GM12864 (cell line): Measurements from ENCODE around the gene PIP5KL1.
A peak's percentile ranks its signal among the peaks of the same experiment; 100 is the strongest.

ENCODE experiments used
- DNase-seq: peaks from one replicate; pipeline ENCODE4 v3.0.0-alpha.2; 2011; ENCODE audit warnings: low read depth
- H3K4me3 ChIP-seq: 2 replicates; pipeline ENCODE4 v1.5.1; 2011; ENCODE audit warnings: mild to moderate bottlenecking, low read depth, low read length, control low read depth
- CTCF ChIP-seq: IDR thresholded peaks from 2 replicates; pipeline ENCODE4 v1.5.1; 2011; ENCODE audit warnings: low read depth, mild to moderate bottlenecking, moderate library complexity, low read length, control low read depth, inconsistent platforms; ENCODE audit errors: missing control alignments

The PIP5KL1 gene

DNA sequence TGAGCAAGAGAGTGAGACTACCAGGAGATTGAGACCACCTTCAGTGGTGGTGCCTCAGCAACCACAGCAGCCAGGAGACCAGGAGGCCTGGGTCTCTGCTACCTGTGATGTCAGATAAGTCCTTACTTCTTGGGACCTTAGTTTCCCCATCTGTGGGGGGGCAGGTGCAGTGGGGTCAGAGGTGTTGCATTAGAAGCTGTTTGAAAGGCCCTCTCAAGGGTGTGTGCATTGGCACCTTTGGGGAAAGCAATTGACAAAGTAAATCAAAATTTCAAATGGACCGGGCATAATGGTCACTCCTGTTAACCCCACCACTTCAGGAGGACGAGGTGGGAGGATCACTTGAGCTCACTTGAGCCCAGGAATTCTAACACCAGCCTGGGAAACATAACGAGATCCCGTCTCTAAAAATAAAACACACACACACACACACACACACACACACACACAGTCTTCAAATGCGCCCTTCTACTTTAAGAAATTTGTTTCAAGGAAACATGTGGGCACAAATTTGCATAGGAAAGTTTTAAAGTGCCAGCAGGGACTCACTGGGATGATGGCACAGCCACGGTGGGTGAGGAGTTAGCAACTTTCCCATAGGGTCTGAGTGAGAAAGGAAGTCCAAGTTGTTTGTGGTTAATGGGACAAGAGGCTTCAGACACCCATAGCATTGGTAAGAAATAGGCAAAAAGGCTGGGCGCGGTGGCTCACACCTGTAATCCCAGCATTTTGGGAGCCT is 51.8 kb downstream of the PIP5KL1 start:
- TF ChIP-seq CTCF: no peak
- no peak for DNase-seq
- H3K4me3 ChIP-seq: no peak overlapping the region

GRCh38 chr9:127878001-127878651 is 52.5 kb downstream of the PIP5KL1 start:
- no peak overlapping the region for H3K4me3 ChIP-seq
- TF ChIP-seq CTCF: no peak
- no peak for DNase-seq

DNA sequence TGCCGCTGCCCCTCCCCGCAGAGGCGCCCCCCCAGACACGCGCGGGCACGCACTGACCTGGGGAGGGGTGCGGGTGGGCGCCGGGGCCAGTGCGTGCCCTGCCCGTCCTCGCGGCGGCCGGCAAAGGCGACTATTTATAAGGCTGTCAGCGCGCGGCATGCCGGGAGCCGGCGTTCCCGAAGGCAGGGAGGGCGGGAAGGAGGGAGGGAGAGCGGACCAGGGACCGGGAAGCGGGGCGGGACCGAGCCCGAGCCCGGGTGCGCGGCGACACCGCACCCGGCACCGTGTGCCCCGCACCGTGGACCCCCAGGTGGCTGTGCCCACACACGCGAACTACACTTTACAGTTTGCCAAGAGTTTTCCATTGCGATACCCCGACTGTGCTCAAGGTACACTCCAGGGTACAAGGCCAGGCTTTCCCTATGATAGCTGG is 53.0 kb downstream of the PIP5KL1 start, which contains the start of gene AK1:
Gene AK1 (minus strand): TSS at position 110 of the 433 bp plus-strand sequence. CDS start 3,058 bp downstream, outside the sequence.
- peak within 1 kb of the TSS; percentile 7; the same call in 1 of the 2 replicates for H3K4me3 ChIP-seq
- no peak for DNase-seq
- no peak for TF ChIP-seq CTCF

DNA sequence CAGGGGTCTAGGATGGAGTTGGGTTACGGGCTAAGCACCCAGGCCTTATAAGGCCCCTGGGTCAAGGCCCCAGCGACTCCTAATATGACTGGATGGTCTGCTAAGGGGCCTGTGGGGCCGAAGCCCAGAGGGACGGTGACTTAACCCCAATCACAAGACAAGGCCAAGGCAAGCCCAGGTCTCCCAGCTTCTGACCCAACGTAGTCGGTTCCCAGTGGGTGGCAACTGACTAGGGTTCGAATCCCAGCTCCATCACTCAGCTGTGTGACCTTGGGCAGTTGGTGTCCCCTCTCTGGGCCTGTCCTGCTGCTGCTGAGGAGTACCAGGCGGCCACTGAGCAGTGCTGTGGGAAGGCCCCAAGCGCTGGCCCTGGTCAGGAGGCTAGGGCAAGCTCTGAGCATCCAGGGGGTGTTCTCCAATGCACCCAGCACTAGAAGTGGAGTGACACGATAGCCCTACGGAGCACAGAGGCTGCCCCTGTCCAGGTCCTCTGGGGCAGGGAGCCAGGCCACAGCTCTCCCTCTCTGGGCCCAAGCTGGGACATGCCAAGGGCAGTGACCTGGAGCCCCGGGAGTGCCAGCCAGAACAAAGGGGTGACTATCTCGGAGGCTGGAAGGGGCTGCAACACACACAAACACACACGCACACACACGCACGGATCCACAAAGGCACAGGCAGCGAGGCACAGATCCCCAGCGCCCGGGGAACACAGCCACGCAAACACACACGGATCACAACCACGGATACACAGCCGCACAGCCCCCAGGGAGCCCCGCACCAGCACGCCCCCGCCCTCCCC is 53.6 kb downstream of the PIP5KL1 start:
- no peak for DNase-seq
- no peak overlapping the region for H3K4me3 ChIP-seq

GRCh38 chr9:127876026-127876763 is 54.4 kb downstream of the PIP5KL1 start:
- DNase-seq: no peak
- no peak for TF ChIP-seq CTCF
- no peak overlapping the region for H3K4me3 ChIP-seq

More for the DNA sequence above, 53.6 kb downstream of the PIP5KL1 start:
- TF ChIP-seq CTCF: no peak

DNA sequence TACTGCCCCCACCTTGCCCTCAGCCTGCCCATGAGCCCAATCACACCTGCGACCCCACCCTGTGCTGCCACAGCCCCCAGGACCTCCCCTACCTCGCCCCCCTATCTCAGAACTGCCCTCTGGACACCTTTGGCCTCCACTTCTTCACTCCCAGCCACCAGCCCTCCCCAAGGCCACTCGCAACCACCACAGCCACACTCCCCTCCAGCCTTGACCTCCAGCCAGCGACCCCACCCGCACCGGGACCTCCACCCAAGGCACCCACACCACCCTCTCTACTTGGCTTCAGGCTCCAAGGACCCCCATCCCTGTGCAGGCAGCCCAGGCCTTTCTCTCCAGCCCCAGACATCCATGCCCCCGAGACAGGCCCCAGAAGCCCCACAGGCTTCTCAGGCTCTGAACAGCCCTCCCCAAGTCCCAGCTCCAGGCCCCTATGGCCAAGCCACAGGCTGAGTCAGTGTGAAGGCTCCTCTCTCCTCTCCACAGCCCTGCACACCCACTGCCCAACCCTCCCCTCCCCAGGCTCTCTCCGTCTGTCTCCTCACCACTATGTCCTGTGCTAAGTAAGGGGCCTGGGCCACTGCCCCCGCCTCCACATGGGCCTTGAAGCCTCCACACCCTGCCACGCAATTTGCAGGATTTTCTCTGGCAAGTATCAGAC is 55.1 kb downstream of the PIP5KL1 start:
- DNase-seq: no peak
- TF ChIP-seq CTCF: no peak
- no peak overlapping the region for H3K4me3 ChIP-seq
